ENCODE data around the gene KCNF1. TPM values are rescaled to one million over a fixed set of nuclear protein-coding genes. Genes with fewer than 3 reads are reported as not detected.

Gene KCNF1
- total RNA-seq, 1 donor from 2014 or later, result 1.6 TPM

GRCh38 chr2:10913501-10914271 lies 2.0 kb downstream of the KCNF1 start:
- H3K9me3 ChIP-seq (ENCODE audit: insufficient read depth, low read depth, low read length), result no peaks in the 10 kb centered on the region
- H3K36me3 ChIP-seq (ENCODE audit: insufficient read depth, low read length), result no peaks in the 10 kb centered on the region
- H3K4me1 ChIP-seq (ENCODE audit: insufficient read depth, low read length), result peaks cover 3% of the 10 kb centered on the region
- peaks cover 43% of the 10 kb centered on the region for H3K27me3 Mint-ChIP-seq (ENCODE audit: low read depth, unreplicated experiment)
- FAIRE-seq (no peak), DNase-seq (ENCODE audit: low read depth) (no peak)
- H3K4me3 Mint-ChIP-seq (ENCODE audit: unreplicated experiment), result peak overlapping the region; percentile 60
- H3K4me2 ChIP-seq (ENCODE audit: low read length), result no peak overlapping the region
- H3K27me3 ChIP-seq (ENCODE audit: insufficient read depth, low read length), result peaks cover 3% of the 10 kb centered on the region
- H2AFZ ChIP-seq (ENCODE audit: low read depth, low read length), result no peak overlapping the region
- H3K4me1 Mint-ChIP-seq (ENCODE audit: low read depth, unreplicated experiment), result no peaks in the 10 kb centered on the region
- H3K9ac ChIP-seq (ENCODE audit: low read length), result no peak overlapping the region
- peaks cover 2% of the 10 kb centered on the region for H3K36me3 Mint-ChIP-seq (ENCODE audit: low read depth, unreplicated experiment)
- H3K4me3 ChIP-seq (ENCODE audit: insufficient read depth, low read depth, low read length), result no peak overlapping the region
- H3K27ac Mint-ChIP-seq (ENCODE audit: unreplicated experiment), result no peak overlapping the region
- H3K79me2 ChIP-seq (ENCODE audit: insufficient read depth, low read length), result no peaks in the 10 kb centered on the region
- no peaks in the 10 kb centered on the region for H4K20me1 ChIP-seq (ENCODE audit: insufficient read depth, low read length)
- H3K9me3 Mint-ChIP-seq (ENCODE audit: unreplicated experiment), result peaks cover 5% of the 10 kb centered on the region
- no peak for TF ChIP-seq EZH2 (IDR thresholded peaks at IDR 0.05; ENCODE audit: insufficient read depth, low read length)
- TF ChIP-seq CTCF (IDR thresholded peaks at IDR 0.05; ENCODE audit: insufficient read depth, low read depth, low read length), result no peak
- H3K27ac ChIP-seq (ENCODE audit: low read depth, low read length), result no peak overlapping the region

- no peak overlapping the region for H3K4me3 Mint-ChIP-seq (ENCODE audit: unreplicated experiment)
Observed at GRCh38 chr2:10914272-10914693, 2.5 kb downstream of the KCNF1 start.

More at GRCh38 chr2:10914272-10914693, 2.5 kb downstream of the KCNF1 start:
- Histone ChIP-seq H3K9ac (ENCODE audit: low read length) (no peak overlapping the region), H3K9me3 (ENCODE audit: insufficient read depth, low read depth, low read length) (no peaks in the 10 kb centered on the region), H2AFZ (ENCODE audit: low read depth, low read length) (no peak overlapping the region), H3K4me3 (ENCODE audit: insufficient read depth, low read depth, low read length) (no peak overlapping the region), H3K4me2 (ENCODE audit: low read length) (no peak overlapping the region), H3K79me2 (ENCODE audit: insufficient read depth, low read length) (no peaks in the 10 kb centered on the region), H3K36me3 (ENCODE audit: insufficient read depth, low read length) (no peaks in the 10 kb centered on the region), H3K27ac (ENCODE audit: low read depth, low read length) (no peak overlapping the region), H3K4me1 (ENCODE audit: insufficient read depth, low read length) (peaks cover 6% of the 10 kb centered on the region), H4K20me1 (ENCODE audit: insufficient read depth, low read length) (no peaks in the 10 kb centered on the region), H3K27me3 (ENCODE audit: insufficient read depth, low read length) (peaks cover 3% of the 10 kb centered on the region)
- H3K27me3 Mint-ChIP-seq (ENCODE audit: low read depth, unreplicated experiment), result peaks cover 46% of the 10 kb centered on the region
- no peak overlapping the region for H3K27ac Mint-ChIP-seq (ENCODE audit: unreplicated experiment)
- H3K9me3 Mint-ChIP-seq (ENCODE audit: unreplicated experiment), result peaks cover 5% of the 10 kb centered on the region
- TF ChIP-seq CTCF (IDR thresholded peaks at IDR 0.05; ENCODE audit: insufficient read depth, low read depth, low read length) (peak; percentile 34), EZH2 (IDR thresholded peaks at IDR 0.05; ENCODE audit: insufficient read depth, low read length) (no peak)
- DNase-seq (ENCODE audit: low read depth) (no peak), FAIRE-seq (no peak)
- H3K36me3 Mint-ChIP-seq (ENCODE audit: low read depth, unreplicated experiment), result peaks cover 2% of the 10 kb centered on the region
- H3K4me1 Mint-ChIP-seq (ENCODE audit: low read depth, unreplicated experiment), result no peaks in the 10 kb centered on the region
